ENCODE results near the gene BLMH. TPM values are rescaled to one million over a fixed set of nuclear protein-coding genes. Genes with fewer than 3 reads are reported as not detected.

The BLMH gene
- total and polyA plus RNA-seq, 9 of the 15 experiments (the other 6 are each of a cell fraction or from before 2014, with no cell fraction given) = 26.0 to 118 (median 67.3) TPM

- CTCF ChIA-PET (ENCODE audit: low intra/inter-chr PET ratio) = no interaction called here
- Histone ChIP-seq H3K4me3 (peak overlapping the region; percentile 14; the same call in 1 of the 2 replicates), H3K36me3 (ENCODE audit: control insufficient read depth, insufficient read depth, low read length) (no peaks in the 10 kb centered on the region), H3K79me2 (ENCODE audit: control insufficient read depth, insufficient read depth, low read length) (no peaks in the 10 kb centered on the region), H3K9me1 (ENCODE audit: control insufficient read depth, insufficient read depth, low read length) (no peaks in the 10 kb centered on the region), H3K27ac (ENCODE audit: extremely low read depth, low read depth, low read length) (peak overlapping the region; percentile 43; the same call in 1 of the 3 replicates), H4K20me1 (replicated peaks; ENCODE audit: control insufficient read depth, insufficient read depth, low read length) (no peaks in the 10 kb centered on the region), H2AFZ (ENCODE audit: low read depth, low read length) (peak overlapping the region; percentile 96), H3K9me3 (replicated peaks; ENCODE audit: control insufficient read depth, insufficient read depth, low read depth, low read length) (no peaks in the 10 kb centered on the region), H3K4me1 (replicated peaks in 1 of 2; ENCODE audit: control insufficient read depth in 2 of 2, insufficient read depth in 2 of 2, low read length in 2 of 2) (peaks cover 4 to 9% of the 10 kb centered on the region in 2 experiments; a peak in 3 of 5 replicates), H3K27me3 (ENCODE audit: control insufficient read depth in 2 of 2, insufficient read depth in 2 of 2, low read length in 2 of 2) (peaks cover 5 to 7% of the 10 kb centered on the region in 2 experiments; a peak in 3 of 5 replicates), H3K4me2 (ENCODE audit: insufficient read depth, low read length) (peak overlapping the region; percentile 70), H3K9ac (ENCODE audit: insufficient read depth in 1 of 2, low read depth in 2 of 2, low read length in 2 of 2) (peak overlapping the region; percentile 52 to 72; a peak in 2 of 4 replicates)
- DNase-seq (ENCODE audit: extremely low read depth in 1 of 4, low spot score in 3 of 4) = peak; percentile 43 to 67 (median 54)
- no TSS peak for BruUV-seq (replicated peaks)
- ATAC-seq = peak; percentile 89
- FAIRE-seq = peak; percentile 72
- POLR2A ChIA-PET = interaction anchor here (1.0 to 1.4 kb wide), 3 partner anchors 9 to 24 kb away, joined by 3 to 6 read pairs (median 4); no protein-coding TSS in a partner anchor
- in situ Hi-C loops (cut with MboI) = no loop called here
- WGBS (ENCODE audit: insufficient coverage, low coverage, missing lambda C conversion rate) = 3% methylated on average over 6 of the region's 6 CpGs
- intact Hi-C loops (cut with micrococcal nuclease) = loop anchor here (10.0 kb wide), 1 partner anchor 99 kb away; no protein-coding TSS in a partner anchor
- TF ChIP-seq MIER1 (IDR thresholded peaks at IDR 0.05; ENCODE audit: low read depth) = no peak
- peak; percentile 36; the same call in 1 of the 2 replicates for TF ChIP-seq ARID1B (IDR thresholded peaks at IDR 0.05)
- peak; percentile 66 for TF ChIP-seq SMAD4 (CRISPR knock-in tag; conservative IDR thresholded peaks at IDR 0.05)
- no peak for TF ChIP-seq FOXO4 (CRISPR knock-in tag; IDR thresholded peaks at IDR 0.05)
- TF ChIP-seq CTBP1 (IDR thresholded peaks at IDR 0.05; ENCODE audit: borderline replicate concordance) = peak; percentile 19; the same call in 1 of the 2 replicates
- no peak for TF ChIP-seq GATAD2A (IDR thresholded peaks at IDR 0.05)
- no peak for TF ChIP-seq RBM25 (IDR thresholded peaks at IDR 0.05; ENCODE audit: low read depth, low read length, severe bottlenecking)
- no peak for TF ChIP-seq HNRNPH1 (optimal IDR thresholded peaks at IDR 0.05; ENCODE audit: low read depth, low read length)
- TF ChIP-seq, protein P1, sequence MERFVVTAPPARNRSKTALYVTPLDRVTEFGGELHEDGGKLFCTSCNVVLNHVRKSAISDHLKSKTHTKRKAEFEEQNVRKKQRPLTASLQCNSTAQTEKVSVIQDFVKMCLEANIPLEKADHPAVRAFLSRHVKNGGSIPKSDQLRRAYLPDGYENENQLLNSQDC (CRISPR knock-in tag; IDR thresholded peaks at IDR 0.05) = no peak
- TF ChIP-seq, protein P2, sequence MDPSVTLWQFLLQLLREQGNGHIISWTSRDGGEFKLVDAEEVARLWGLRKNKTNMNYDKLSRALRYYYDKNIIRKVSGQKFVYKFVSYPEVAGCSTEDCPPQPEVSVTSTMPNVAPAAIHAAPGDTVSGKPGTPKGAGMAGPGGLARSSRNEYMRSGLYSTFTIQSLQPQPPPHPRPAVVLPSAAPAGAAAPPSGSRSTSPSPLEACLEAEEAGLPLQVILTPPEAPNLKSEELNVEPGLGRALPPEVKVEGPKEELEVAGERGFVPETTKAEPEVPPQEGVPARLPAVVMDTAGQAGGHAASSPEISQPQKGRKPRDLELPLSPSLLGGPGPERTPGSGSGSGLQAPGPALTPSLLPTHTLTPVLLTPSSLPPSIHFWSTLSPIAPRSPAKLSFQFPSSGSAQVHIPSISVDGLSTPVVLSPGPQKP (CRISPR knock-in tag; IDR thresholded peaks at IDR 0.05) = no peak
- TF ChIP-seq, protein P3, sequence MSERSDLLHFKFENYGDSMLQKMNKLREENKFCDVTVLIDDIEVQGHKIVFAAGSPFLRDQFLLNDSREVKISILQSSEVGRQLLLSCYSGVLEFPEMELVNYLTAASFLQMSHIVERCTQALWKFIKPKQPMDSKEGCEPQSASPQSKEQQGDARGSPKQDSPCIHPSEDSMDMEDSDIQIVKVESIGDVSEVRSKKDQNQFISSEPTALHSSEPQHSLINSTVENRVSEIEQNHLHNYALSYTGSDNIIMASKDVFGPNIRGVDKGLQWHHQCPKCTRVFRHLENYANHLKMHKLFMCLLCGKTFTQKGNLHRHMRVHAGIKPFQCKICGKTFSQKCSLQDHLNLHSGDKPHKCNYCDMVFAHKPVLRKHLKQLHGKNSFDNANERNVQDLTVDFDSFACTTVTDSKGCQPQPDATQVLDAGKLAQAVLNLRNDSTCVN (CRISPR knock-in tag; IDR thresholded peaks at IDR 0.05) = no peak
- no peak for TF ChIP-seq LARP7 (IDR thresholded peaks at IDR 0.05)
- peak; percentile 45; the same call in 1 of the 2 replicates for TF ChIP-seq GATA2 (CRISPR knock-in tag; IDR thresholded peaks at IDR 0.05)
- no peak for TF ChIP-seq ZNF311 (CRISPR knock-in tag; IDR thresholded peaks at IDR 0.05)
- 0 out of 4 replicates have a peak, but pooled peaks of 1 of the 2 experiments have one; percentile 64 for TF ChIP-seq FOXK2 (conservative IDR thresholded peaks at IDR 0.05 in 1 of 2, IDR thresholded peaks at IDR 0.05 in 1 of 2; ENCODE audit: low read depth in 2 of 2)
- TF ChIP-seq KAT2B (IDR thresholded peaks at IDR 0.05; ENCODE audit: low read depth, low read length) = no peak
- TF ChIP-seq GABPA (tag; conservative IDR thresholded peaks at IDR 0.05; ENCODE audit: low read depth) = 0 out of 2 replicates have a peak, but pooled peaks have one; percentile 23
- TF ChIP-seq, protein P4, sequence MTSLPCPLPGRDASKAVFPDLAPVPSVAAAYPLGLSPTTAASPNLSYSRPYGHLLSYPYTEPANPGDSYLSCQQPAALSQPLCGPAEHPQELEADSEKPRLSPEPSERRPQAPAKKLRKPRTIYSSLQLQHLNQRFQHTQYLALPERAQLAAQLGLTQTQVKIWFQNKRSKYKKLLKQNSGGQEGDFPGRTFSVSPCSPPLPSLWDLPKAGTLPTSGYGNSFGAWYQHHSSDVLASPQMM (CRISPR knock-in tag; IDR thresholded peaks at IDR 0.05) = no peak
- TF ChIP-seq DACH1 (IDR thresholded peaks at IDR 0.05; ENCODE audit: partially characterized antibody) = no peak
Observed at GRCh38 chr17:30203471-30203981, 88.2 kb downstream of the BLMH start.

All from K562 (cell line).